Left lung (tissue), 10 donors: ENCODE results near the gene CLDN9. TPM values are rescaled to one million over a fixed set of nuclear protein-coding genes. Genes with fewer than 3 reads are reported as not detected.

ENCODE experiments used
- ATAC-seq: fragments of 200-7000 bp; cut with Tn5 transposase; one replicate; pipeline ENCODE4 v1.9.1; 2020; ENCODE audit warnings: moderate library complexity
- DNase-seq, 4 donors: peaks; one replicate each; pipeline ENCODE4 v3.0.0-alpha.2; 2013 to 2020
- H3K27ac ChIP-seq, 2 donors: fragments of 200-600 bp; sonication (generic) in 1 of 2; one replicate each; pipeline versions ENCODE4 v1.5.0 to v1.8.0; 2020 to 2021
- H3K27me3 ChIP-seq, 2 donors: fragments of 200-600 bp; sonication (generic) in 1 of 2; one replicate each; pipeline versions ENCODE4 v1.5.0 to v1.8.0; 2020 to 2021
- H3K36me3 ChIP-seq, 2 donors: fragments of 200-600 bp; sonication (generic) in 1 of 2; one replicate each; pipeline versions ENCODE4 v1.5.0 to v1.8.0; 2020 to 2021
- H3K4me1 ChIP-seq, 2 donors: fragments of 200-600 bp; one replicate each; pipeline ENCODE4 v1.8.0; 2021
- H3K4me3 ChIP-seq, 2 donors: fragments of 200-600 bp; sonication (generic) in 1 of 2; one replicate each; pipeline versions ENCODE4 v1.5.0 to v1.8.0; 2020 to 2021; ENCODE audit warnings: mild to moderate bottlenecking in 1 of 2
- H3K9me3 ChIP-seq, 2 donors: fragments of 200-600 bp; sonication (generic) in 1 of 2; one replicate each; pipeline versions ENCODE4 v1.5.0 to v1.8.0; 2020 to 2021
- intact Hi-C, 2 donors: fragments of 100-400 bp; cut with DNase I; formaldehyde crosslinking; loops; one replicate each; pipeline versions ENCODE4 v1.11.2 to v1.14.2; 2022
- polyA plus RNA-seq, 6 donors: library from polyadenylated mRNA; unstranded; fragments of 120-200 nt; gene quantifications; one replicate each; pipeline ENCODE4 v1.2.1, GENCODE V29; 2013; ENCODE audit not compliant: insufficient read length in 6 of 6
- total RNA-seq, 2 donors: library from RNA; stranded (reverse); fragmentation: NEBNext Ultra II Directional; extraction: Animal tissue kit (Norgen Biotek cat#: 25700); gene quantifications; one replicate each; pipeline ENCODE4 v1.2.1, GENCODE V29; 2021
- TF ChIP-seq, protein P1 (sequence below), 2 donors: fragments of 200-600 bp; sonication (generic) in 1 of 2; IDR thresholded peaks; one replicate each; pipeline versions ENCODE4 v1.5.0 to v1.8.0; 2021; ENCODE audit warnings: antibody characterized with exemption in 2 of 2
- donor health status: DM: no; HTN: yes; CAD: no.
- donor health status: DM: no; HTN: no; CAD: no.

Gene CLDN9
- total and polyA plus RNA-seq, 8 donors, result 0.85 to 6.5 (median 5.8) TPM

DNA sequence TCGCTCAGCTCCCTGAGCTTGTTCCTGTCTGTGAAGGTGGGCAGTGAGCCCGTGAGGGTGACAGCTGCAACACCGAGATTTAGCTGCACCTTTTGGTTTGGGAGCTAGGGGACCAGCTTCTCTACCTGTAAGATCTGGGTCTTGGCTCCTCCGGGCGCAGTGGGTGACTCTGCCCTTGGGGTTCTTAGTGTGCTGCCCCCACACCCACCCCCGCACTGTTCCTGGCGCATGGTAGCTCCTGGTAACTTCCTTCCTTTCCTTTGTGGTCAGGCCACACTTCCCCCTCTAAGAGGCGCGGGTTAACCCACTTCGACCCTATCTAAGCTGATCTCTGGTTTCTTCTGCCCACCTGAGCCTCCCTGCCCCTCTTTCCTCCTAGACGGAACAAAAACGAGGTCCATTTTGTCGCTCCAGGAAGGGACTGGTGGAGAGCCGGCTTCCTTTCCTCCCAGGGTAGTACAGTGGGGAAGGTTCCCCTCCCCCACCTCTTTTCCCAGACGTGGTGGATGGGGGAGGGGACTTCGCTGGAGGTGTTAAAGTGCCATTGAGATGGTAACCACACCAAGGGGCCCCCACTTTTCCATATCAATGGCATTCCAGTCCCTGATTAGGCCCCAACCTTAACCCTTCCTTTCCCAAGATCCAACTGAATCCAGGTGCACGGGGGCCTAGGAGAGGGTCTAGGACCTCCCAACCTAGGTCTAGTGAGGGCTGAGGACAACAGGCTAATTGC lies 4.6 kb upstream of the CLDN9 start:
- ATAC-seq (no peak), DNase-seq (peak in 1 of 4 donors; percentile 74)
- peaks cover 14 to 82% of the 10 kb centered on the region in 2 donors for H3K27me3 ChIP-seq
- intact Hi-C loops, result no loop called here
- TF ChIP-seq, protein P1, sequence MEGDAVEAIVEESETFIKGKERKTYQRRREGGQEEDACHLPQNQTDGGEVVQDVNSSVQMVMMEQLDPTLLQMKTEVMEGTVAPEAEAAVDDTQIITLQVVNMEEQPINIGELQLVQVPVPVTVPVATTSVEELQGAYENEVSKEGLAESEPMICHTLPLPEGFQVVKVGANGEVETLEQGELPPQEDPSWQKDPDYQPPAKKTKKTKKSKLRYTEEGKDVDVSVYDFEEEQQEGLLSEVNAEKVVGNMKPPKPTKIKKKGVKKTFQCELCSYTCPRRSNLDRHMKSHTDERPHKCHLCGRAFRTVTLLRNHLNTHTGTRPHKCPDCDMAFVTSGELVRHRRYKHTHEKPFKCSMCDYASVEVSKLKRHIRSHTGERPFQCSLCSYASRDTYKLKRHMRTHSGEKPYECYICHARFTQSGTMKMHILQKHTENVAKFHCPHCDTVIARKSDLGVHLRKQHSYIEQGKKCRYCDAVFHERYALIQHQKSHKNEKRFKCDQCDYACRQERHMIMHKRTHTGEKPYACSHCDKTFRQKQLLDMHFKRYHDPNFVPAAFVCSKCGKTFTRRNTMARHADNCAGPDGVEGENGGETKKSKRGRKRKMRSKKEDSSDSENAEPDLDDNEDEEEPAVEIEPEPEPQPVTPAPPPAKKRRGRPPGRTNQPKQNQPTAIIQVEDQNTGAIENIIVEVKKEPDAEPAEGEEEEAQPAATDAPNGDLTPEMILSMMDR (IDR thresholded peaks at IDR 0.05), result no peak
- peak overlapping the region in 1 of 2 donors; percentile 26 for H3K4me3 ChIP-seq
- no peaks in the 10 kb centered on the region for H3K36me3 ChIP-seq
- H3K27ac ChIP-seq, result peak overlapping the region in 1 of 2 donors; percentile 89
- H3K9me3 ChIP-seq, result no peaks in the 10 kb centered on the region
- peaks cover 7 to 66% of the 10 kb centered on the region in 2 donors for H3K4me1 ChIP-seq

DNA sequence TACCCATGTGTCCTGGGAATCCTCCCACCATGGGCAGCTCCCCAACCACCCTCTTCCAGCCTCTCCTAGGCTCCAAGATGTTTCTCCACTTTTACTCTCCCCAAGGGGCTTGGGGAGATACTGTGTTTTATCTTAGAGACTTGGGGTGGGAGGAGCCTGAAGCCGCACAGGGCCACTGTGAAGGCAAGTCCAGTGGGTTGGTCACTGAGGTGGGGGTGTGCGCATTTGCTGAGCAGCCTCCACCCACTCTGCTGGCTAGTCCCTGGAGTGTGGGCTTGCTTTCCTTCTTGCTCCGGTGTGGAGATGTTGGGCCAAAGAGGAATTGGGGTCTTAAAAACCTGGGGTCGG lies 4.1 kb upstream of the CLDN9 start:
- peak overlapping the region in 1 of 2 donors; percentile 89 for H3K27ac ChIP-seq
- no peak for DNase-seq

DNA sequence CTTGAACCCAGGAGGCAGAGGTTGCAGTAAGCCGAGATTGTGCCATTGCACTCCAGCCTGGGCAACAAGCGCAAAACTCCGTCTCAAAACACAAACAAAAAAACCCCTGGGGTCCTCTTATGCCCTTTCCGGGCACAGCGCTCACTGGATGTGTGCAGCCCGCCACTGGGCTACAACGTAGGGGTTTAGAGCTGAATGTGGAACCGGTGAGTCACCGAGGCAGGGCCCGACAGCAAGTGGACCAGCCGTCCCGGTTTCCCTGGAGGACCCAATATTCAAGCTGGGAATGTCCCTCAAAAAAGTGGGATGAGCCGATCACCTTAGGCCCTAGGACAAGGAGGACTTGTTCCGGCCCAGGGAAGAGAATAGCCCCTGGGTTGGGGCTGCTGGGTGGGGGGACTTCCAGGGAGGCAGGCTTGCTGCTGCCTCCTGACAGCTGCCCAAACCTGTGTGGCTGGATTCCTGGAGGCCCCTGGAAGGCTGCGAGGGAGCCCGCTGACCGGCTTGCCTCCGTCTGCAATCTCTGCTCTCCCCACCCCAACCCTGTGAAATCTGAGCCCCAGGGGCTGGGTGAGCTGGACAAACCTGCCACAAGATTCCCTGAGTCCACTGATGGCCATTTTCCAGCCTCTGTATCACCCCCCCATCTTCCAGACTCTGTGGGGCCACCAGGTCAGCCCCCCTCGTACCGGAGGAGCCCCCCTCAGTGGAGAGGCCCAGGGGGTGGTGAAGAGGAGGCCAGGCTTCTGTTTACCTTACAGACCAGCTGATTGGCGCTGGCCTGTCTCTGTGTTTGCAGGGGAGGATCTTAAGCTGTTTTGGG lies 2.9 kb upstream of the CLDN9 start:
- TF ChIP-seq, protein P1 (IDR thresholded peaks at IDR 0.05), result no peak
- Histone ChIP-seq H3K36me3 (no peaks in the 10 kb centered on the region), H3K27ac (peak overlapping the region; percentile 72 to 89), H3K4me3 (no peak overlapping the region), H3K27me3 (peaks cover 14 to 95% of the 10 kb centered on the region in 2 donors), H3K9me3 (no peaks in the 10 kb centered on the region), H3K4me1 (peaks cover 7 to 62% of the 10 kb centered on the region in 2 donors)
- DNase-seq (peak in 2 of 4 donors; percentile 79 to 91), ATAC-seq (peak; percentile 72)
- intact Hi-C loops, result no loop called here

More for the DNA sequence above, 4.1 kb upstream of the CLDN9 start:
- TF ChIP-seq, protein P1 (IDR thresholded peaks at IDR 0.05), result no peak
- H3K4me1 ChIP-seq, result peaks cover 7 to 62% of the 10 kb centered on the region in 2 donors
- no peak overlapping the region for H3K4me3 ChIP-seq
- no peak for ATAC-seq
- no peaks in the 10 kb centered on the region for H3K36me3 ChIP-seq
- H3K27me3 ChIP-seq, result peaks cover 14 to 88% of the 10 kb centered on the region in 2 donors
- no peaks in the 10 kb centered on the region for H3K9me3 ChIP-seq
- intact Hi-C loops, result no loop called here

DNA sequence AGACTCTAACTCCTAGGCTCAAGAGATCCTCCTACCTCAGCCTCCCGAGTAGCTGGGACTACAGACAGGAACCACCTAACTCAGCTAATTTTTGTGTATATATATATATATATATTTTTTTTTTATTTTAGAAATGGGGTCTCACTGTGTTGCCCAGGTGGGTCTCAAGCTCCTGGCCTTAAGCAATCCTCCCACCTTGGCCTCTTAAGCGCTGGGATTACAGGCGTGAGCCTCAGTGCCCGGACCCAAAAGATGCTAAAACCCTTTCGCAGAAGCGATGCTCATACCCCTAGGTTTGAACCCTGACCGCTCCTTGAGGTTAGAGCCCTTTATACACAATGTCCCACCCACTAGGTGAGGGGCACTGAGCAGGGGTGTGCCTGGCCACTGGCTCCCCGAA lies 2.2 kb upstream of the CLDN9 start:
- no peak overlapping the region for H3K4me3 ChIP-seq
- peaks cover 7 to 55% of the 10 kb centered on the region in 2 donors for H3K4me1 ChIP-seq
- DNase-seq, result no peak
- TF ChIP-seq, protein P1 (IDR thresholded peaks at IDR 0.05), result no peak
- H3K27me3 ChIP-seq, result peaks cover 12 to 94% of the 10 kb centered on the region in 2 donors
- H3K9me3 ChIP-seq, result no peaks in the 10 kb centered on the region
- intact Hi-C loops, result no loop called here
- H3K36me3 ChIP-seq, result no peaks in the 10 kb centered on the region
- H3K27ac ChIP-seq, result no peak overlapping the region
- no peak for ATAC-seq

DNA sequence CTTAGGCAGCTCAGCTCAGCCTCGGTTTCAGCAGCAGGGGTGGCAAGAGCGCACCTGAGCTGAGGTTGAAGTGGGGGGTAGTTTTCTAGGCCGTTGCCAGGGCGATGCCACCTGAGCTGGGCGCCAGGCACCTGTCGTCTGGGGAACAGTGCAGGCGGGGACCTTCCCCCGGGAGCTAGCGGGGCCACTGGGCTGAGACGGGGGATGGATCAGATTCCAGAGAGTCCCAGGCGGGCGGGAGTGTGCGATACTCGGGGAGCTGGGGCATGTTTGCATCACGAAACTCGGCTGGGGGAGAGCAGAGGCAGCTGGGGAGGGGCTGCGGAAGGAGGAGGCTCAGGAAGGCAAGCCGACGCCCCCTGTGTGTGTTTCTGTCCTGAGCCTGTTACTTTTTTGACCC lies 477 bp upstream of the CLDN9 start:
- TF ChIP-seq, protein P1 (IDR thresholded peaks at IDR 0.05), result no peak
- Histone ChIP-seq H3K36me3 (no peaks in the 10 kb centered on the region), H3K27me3 (peaks cover 8 to 86% of the 10 kb centered on the region in 2 donors), H3K4me3 (no peak overlapping the region), H3K4me1 (peaks cover 7 to 38% of the 10 kb centered on the region in 2 donors), H3K27ac (no peak overlapping the region), H3K9me3 (no peaks in the 10 kb centered on the region)
- intact Hi-C loops, result no loop called here
- DNase-seq, result peak in 1 of 4 donors; percentile 86
- ATAC-seq, result peak; percentile 7
